Measurements from ENCODE around the gene ARHGEF16.

ARHGEF16 gene

DNA sequence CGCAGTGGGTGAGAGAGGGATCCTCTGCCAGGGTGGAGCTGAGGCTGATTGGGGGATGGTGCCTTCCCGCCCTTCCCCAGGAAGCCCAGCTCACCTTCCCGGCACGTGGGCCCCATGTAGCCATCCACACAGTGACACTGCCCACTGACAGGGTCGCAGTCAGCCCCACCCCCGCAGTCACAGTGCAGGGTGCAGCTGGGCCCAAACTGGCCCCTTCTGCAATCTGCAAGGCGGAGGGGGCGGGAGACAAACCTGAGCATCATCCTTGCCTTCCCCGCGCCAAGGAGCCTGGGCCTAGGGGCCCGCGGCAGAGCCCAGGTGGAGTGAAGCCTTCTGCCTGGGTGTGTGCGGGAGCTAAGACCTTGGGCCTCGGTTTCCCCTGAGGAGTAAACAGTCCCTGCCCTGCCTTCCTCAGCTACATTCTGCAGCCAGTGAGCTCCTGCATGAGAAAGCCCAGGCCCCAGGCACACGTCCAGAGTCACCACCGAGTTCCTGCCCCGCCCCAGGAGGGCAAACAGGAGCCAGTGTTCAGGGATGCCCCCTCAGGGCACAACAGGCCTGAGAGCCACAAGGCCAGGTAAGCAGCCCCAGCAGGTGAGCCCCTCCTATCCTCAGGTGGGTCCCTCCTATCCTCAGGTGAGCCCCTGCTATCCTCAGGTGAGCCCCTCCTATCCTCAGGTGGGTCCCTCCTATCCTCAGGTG is 38.2 kb downstream of the ARHGEF16 start:
- TF ChIP-seq, protein P1, sequence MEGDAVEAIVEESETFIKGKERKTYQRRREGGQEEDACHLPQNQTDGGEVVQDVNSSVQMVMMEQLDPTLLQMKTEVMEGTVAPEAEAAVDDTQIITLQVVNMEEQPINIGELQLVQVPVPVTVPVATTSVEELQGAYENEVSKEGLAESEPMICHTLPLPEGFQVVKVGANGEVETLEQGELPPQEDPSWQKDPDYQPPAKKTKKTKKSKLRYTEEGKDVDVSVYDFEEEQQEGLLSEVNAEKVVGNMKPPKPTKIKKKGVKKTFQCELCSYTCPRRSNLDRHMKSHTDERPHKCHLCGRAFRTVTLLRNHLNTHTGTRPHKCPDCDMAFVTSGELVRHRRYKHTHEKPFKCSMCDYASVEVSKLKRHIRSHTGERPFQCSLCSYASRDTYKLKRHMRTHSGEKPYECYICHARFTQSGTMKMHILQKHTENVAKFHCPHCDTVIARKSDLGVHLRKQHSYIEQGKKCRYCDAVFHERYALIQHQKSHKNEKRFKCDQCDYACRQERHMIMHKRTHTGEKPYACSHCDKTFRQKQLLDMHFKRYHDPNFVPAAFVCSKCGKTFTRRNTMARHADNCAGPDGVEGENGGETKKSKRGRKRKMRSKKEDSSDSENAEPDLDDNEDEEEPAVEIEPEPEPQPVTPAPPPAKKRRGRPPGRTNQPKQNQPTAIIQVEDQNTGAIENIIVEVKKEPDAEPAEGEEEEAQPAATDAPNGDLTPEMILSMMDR (conservative IDR thresholded peaks at IDR 0.05): no peak
- H3K27ac ChIP-seq: 0 out of 2 replicates have a peak overlapping the region, but pooled peaks have one; percentile 1

DNA sequence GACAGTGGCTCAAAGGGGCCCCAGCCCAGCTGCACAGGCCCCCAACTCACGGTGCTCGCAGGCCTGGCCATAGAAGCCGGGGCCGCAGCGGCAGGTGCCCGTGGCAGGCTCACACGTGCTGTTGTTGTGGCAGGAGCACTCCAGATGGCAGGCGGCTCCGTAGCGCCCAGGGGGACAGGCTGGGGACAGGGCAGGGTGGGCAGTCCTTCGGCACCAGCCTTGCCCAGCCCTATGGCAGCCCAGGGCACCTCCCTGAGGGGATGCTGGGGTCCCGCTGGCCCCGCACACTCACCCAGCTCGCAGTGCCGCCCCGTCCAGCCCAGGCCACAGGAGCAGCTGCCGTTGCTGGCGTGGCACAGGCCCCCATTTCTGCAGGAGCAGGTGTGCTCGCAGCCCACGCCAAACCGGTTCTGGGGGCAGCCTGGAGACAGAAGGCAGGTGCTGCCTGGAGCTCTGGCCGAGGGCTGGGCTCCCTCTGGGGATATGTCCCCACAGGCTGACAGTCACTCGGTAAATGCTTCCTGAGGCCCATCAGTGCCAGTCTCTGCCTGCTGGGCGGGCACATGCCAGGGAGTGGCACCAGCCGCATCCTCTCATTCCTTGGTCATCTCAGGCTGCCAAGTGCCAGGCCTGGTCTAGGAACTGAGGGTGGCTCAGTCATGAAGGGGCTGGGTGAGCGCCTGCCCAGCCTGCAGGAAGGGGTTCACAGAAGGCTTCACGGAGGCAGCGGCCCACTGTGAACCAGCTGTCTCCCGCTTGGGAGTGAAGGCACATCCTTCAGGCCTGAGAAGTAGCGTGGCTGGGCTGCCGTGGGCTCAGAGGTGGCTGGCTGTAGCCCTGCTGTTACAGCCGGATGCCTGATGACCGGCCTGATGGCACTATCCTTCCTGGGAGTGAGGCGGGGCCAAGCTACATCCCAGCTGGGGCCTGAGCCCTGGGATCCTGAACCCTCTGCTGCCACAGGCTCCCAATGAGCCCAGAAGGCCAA is 40.1 kb downstream of the ARHGEF16 start:
- no peak overlapping the region for H3K27ac ChIP-seq
- TF ChIP-seq, protein P1 (conservative IDR thresholded peaks at IDR 0.05): no peak

DNA sequence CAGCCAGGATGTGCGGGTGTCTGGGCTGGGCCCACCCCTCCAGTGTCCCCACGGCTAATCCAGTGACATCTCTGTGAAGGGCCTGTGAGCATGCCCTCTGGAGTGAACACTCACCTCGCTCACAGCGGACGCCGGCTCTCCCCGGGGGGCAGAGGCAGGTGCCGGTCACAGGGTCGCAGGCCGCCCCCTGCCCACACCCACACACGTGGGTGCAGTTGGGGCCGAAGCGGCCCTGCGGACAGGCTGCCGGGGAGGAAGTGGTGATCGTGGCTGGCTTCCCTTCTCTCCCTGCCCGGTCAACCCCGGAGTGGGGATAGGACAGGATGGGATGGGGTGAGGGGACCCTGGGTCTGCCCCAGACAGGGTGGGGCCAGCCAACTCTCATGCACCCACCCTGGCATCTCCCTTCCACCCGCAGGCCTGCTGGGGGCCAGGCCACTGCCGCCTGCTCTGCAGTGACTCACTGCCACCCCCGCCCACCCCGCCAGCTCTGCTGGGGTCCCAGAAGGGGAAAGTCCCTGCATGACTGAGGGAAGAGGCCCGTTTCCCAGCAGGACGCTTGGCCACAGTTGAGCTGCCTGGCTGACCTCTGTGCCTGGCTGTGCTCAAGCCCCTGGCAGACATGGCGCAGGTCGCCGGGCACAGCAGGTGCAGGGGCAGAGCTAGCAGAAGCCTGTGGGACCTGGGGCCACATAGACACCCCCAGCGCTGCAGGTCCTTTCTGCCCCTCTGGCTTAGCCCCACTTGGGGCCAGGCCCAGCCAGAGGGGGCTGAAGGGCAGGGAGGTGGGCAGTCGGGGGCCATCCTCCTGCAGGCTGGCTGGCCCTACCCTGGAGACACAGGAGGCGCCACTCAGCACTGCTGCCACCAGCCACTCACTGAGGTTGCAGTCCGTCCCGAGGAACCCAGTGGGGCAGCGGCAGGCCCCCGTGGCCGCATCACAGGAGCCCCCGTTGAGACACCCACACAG is 41.6 kb downstream of the ARHGEF16 start:
- TF ChIP-seq, protein P1 (conservative IDR thresholded peaks at IDR 0.05): no peak
- H3K27ac ChIP-seq: no peak overlapping the region

DNA sequence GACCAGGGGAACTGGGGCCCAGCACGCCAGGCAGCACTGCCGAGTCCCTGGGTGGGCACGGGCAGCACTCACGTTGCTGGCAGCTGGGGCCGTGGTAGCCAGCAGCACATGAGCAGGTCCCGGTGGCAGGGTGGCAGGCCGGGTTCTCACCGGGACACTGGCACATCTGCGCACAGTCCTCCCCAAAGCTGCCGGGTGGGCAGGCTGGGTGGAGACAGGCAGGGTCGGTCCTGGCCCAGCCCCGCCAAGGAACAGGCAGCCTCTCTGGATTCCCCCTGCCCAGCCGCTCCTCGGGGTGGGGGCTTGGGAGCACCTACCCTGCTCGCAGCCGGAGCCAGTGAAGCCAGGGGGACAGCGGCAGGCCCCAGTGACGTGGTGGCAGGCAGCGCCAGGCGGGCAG is 42.5 kb downstream of the ARHGEF16 start:
- TF ChIP-seq, protein P1 (conservative IDR thresholded peaks at IDR 0.05): no peak

DNA sequence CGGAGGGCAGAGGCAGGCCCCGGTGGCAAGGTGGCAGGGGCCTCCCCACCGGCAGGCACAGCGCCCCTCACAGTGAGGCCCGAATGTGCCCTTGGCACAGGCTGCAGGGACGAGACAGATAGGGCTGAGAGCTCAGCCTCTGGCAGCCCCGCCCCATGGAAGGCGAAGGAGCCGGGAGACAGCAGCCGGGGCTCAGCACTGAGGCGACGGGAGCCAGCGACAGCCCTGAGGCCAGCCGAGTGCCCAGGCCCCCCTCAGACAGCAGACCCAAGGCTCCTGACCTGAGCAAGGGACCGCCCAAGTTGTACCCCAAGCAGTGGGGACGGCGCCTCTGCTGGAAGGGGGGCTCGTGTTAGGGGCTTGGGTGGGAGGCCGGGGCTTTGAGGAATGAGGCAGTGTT is 43.1 kb downstream of the ARHGEF16 start:
- H3K27ac ChIP-seq: no peak overlapping the region
- TF ChIP-seq, protein P1 (conservative IDR thresholded peaks at IDR 0.05): no peak

More for the DNA sequence above, 42.5 kb downstream of the ARHGEF16 start:
- no peak overlapping the region for H3K27ac ChIP-seq

DNA sequence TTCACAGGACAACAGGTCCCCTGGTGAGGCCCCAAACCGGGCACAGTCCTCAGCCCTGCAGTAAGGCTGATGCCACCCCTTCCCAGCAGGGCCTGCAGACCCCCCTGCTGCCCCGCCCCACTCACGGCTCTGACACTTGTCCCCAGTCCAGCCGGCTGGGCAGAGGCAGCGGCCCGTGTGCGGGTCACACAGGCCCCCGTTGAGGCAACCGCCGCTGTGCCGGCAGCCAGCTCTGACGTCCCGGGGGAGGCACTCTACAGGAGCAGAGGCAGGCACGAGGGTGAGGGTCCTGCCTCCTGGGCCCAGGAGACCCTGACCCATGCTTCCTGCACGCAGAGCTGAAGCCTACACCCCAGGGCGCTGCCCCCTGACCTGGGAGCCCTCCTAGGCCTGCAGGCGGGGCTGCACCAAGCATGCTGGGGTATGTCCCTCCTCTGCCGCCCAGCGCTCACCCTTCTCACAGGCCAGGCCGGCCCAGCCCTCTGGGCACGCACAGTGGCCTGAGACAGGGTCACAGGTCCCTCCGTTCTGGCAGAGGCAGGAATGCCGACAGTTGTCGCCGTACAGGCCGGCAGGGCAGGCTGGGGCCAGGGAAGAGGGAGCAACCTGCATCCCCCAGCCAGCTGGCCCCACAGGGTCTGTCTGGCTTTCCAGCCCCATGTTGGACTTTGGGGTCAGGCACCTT is 43.9 kb downstream of the ARHGEF16 start:
- TF ChIP-seq, protein P1 (conservative IDR thresholded peaks at IDR 0.05): no peak
- H3K27ac ChIP-seq: no peak overlapping the region
